Spleen (tissue), 11 donors: ENCODE measurements around the gene AGPAT4. TPM values are rescaled to one million over a fixed set of nuclear protein-coding genes. Genes with fewer than 3 reads are reported as not detected.

Source experiments
- DNase-seq: peaks from one replicate; pipeline ENCODE4 v3.0.0-alpha.2; 2020
- H3K27ac ChIP-seq, 8 donors: fragments of 200-600 bp; sonication (generic) in 7 of 8; 1 replicate in 4 of 8; 2 replicates in 4 of 8; pipeline versions ENCODE4 v1.5.0 to v1.8.0; 2016 to 2021; ENCODE audit warnings: inconsistent platforms in 4 of 8, mild to moderate bottlenecking in 4 of 8, moderate library complexity in 1 of 8
- H3K27me3 ChIP-seq, 7 donors: fragments of 200-600 bp; sonication (generic) in 6 of 7; replicated peaks in 1 of 7; 1 replicate in 4 of 7; 2 replicates in 3 of 7; pipeline versions ENCODE4 v1.5.0 to v1.8.0; 2016 to 2021; ENCODE audit warnings: inconsistent platforms in 3 of 7, mild to moderate bottlenecking in 1 of 7
- H3K36me3 ChIP-seq, 6 donors: fragments of 200-600 bp; sonication (generic) in 5 of 6; 1 replicate in 4 of 6; 2 replicates in 2 of 6; pipeline versions ENCODE4 v1.5.0 to v1.8.0; 2016 to 2021; ENCODE audit warnings: inconsistent platforms in 2 of 6
- H3K4me1 ChIP-seq, 6 donors: fragments of 200-600 bp; sonication (generic) in 5 of 6; 1 replicate in 3 of 6; 2 replicates in 3 of 6; pipeline versions ENCODE4 v1.5.0 to v1.8.0; 2016 to 2021; ENCODE audit warnings: inconsistent platforms in 3 of 6
- H3K4me3 ChIP-seq, 8 donors: fragments of 200-600 bp; sonication (generic) in 7 of 8; 1 replicate in 4 of 8; 2 replicates in 4 of 8; pipeline versions ENCODE4 v1.5.0 to v1.8.0; 2016 to 2021; ENCODE audit warnings: inconsistent platforms in 4 of 8, mild to moderate bottlenecking in 4 of 8, moderate library complexity in 2 of 8
- H3K9me3 ChIP-seq, 8 donors: fragments of 200-600 bp; sonication (generic) in 7 of 8; 1 replicate in 4 of 8; 2 replicates in 4 of 8; pipeline versions ENCODE4 v1.5.0 to v1.8.0; 2016 to 2021; ENCODE audit warnings: inconsistent platforms in 4 of 8
- POLR2A ChIP-seq, 3 donors: fragments of 450-650 bp; IDR thresholded peaks; one replicate each; pipeline ENCODE4 v1.5.1; 2017; ENCODE audit warnings: antibody characterized with exemption in 3 of 3, mild to moderate bottlenecking in 1 of 3
- POLR2AphosphoS5 ChIP-seq, 3 donors: sonication (generic); formaldehyde crosslinking; IDR thresholded peaks; one replicate each; pipeline ENCODE4 v1.5.1; 2017; ENCODE audit warnings: antibody characterized with exemption in 3 of 3
- WGBS, 5 donors: extraction: QIAGEN DNeasy Blood & Tissue Kit in 3 of 5; methylation state at CpG; one replicate each; pipeline versions ENCODE4 v1.1.5 to v1.1.7; 2013 to 2018; 5-methylcytosine and 5-hydroxymethylcytosine counted together
- intact Hi-C: fragments of 100-400 bp; cut with DNase I; formaldehyde crosslinking; loops from one replicate; pipeline ENCODE4 v1.15.0; 2023; ENCODE audit warnings: low total_unique reads
- polyA plus RNA-seq, 3 donors: library from polyadenylated mRNA; stranded (reverse); fragments of 200-250 nt; gene quantifications; one replicate each; pipeline ENCODE4 v1.2.1, GENCODE V29; 2013
- total RNA-seq, 7 donors: library from RNA; depleted of rRNA in 3 of 7; stranded (reverse); fragments of >200 nt in 3 of 7; fragmentation: NEBNext Ultra II Directional in 4 of 7; extraction: Animal tissue kit (Norgen Biotek cat#: 25700) in 4 of 7; gene quantifications; one replicate each; pipeline versions ENCODE4 v1.1.0 to v1.2.1, GENCODE V29; 2016 to 2021
- TF ChIP-seq, protein P1 (sequence below), 11 experiments: fragments of 200-600 bp in 7 of 11; fragments of 450-650 bp in 4 of 11; sonication (generic) in 4 of 11; IDR thresholded peaks in 8 of 11; conservative IDR thresholded peaks in 3 of 11; 1 replicate in 7 of 11; 2 replicates in 4 of 11; pipeline versions ENCODE4 v1.4.0 to v1.8.0; 2016 to 2021; ENCODE audit warnings: antibody characterized with exemption in 11 of 11, inconsistent platforms in 4 of 11, mild to moderate bottlenecking in 1 of 11
- donor health status: healthy with polysubstance abuse.
- donor health status: DM: no; HTN: no; CAD: no; lungs with moderate emphysema.
- donor health status: DM: no; HTN: no; CAD: no.
- donor health status: Bipolar disorder and iron deficiency.
- donor health status: healthy.
- donor health status: DM: no; HTN: no; CAD: no.
- donor health status: DM: yes; HTN: yes; CAD: no.

The AGPAT4 gene
- total and polyA plus RNA-seq, 10 donors, result 0.80 to 16.8 (median 8.4) TPM

- peaks cover 0 to 4% (median 0%) of the 10 kb centered on the region in 6 donors for H3K4me1 ChIP-seq
- no peak overlapping the region for H3K4me3 ChIP-seq
- TF ChIP-seq POLR2AphosphoS5 (IDR thresholded peaks at IDR 0.05) (no peak), POLR2A (IDR thresholded peaks at IDR 0.05) (no peak)
- TF ChIP-seq, protein P1, sequence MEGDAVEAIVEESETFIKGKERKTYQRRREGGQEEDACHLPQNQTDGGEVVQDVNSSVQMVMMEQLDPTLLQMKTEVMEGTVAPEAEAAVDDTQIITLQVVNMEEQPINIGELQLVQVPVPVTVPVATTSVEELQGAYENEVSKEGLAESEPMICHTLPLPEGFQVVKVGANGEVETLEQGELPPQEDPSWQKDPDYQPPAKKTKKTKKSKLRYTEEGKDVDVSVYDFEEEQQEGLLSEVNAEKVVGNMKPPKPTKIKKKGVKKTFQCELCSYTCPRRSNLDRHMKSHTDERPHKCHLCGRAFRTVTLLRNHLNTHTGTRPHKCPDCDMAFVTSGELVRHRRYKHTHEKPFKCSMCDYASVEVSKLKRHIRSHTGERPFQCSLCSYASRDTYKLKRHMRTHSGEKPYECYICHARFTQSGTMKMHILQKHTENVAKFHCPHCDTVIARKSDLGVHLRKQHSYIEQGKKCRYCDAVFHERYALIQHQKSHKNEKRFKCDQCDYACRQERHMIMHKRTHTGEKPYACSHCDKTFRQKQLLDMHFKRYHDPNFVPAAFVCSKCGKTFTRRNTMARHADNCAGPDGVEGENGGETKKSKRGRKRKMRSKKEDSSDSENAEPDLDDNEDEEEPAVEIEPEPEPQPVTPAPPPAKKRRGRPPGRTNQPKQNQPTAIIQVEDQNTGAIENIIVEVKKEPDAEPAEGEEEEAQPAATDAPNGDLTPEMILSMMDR (IDR thresholded peaks at IDR 0.05 in 8 of 11, conservative IDR thresholded peaks at IDR 0.05 in 3 of 11), result no peak
- no peak for DNase-seq
- no peak overlapping the region for H3K27ac ChIP-seq
- intact Hi-C loops, result loop anchor here (10.0 kb wide), 1 partner anchor 220 kb away; no protein-coding TSS in a partner anchor
- WGBS, 5 donors, result 93 to 95% (median 94%) methylated on average over 11 to 13 of the region's 13 CpGs
- H3K9me3 ChIP-seq, result peaks cover 0 to 16% (median 6%) of the 10 kb centered on the region in 8 donors
- no peaks in the 10 kb centered on the region for H3K27me3 ChIP-seq
- peaks cover 0 to 26% (median 0%) of the 10 kb centered on the region in 6 donors for H3K36me3 ChIP-seq
Observed at GRCh38 chr6:161154796-161155335, 119.0 kb downstream of the AGPAT4 start.

- peaks cover 0 to 4% (median 0%) of the 10 kb centered on the region in 6 donors for H3K4me1 ChIP-seq
- peaks cover 0 to 23% (median 2%) of the 10 kb centered on the region in 6 donors for H3K36me3 ChIP-seq
- peaks cover 0 to 16% (median 6%) of the 10 kb centered on the region in 8 donors for H3K9me3 ChIP-seq
- no peak for DNase-seq
- H3K27me3 ChIP-seq, result no peaks in the 10 kb centered on the region
- 81 to 100% (median 93%) methylated on average over 1 to 10 of the region's 10 CpGs for WGBS, 5 donors
- TF ChIP-seq POLR2AphosphoS5 (IDR thresholded peaks at IDR 0.05) (no peak), POLR2A (IDR thresholded peaks at IDR 0.05) (no peak)
- TF ChIP-seq, protein P1 (IDR thresholded peaks at IDR 0.05 in 8 of 11, conservative IDR thresholded peaks at IDR 0.05 in 3 of 11), result no peak
- H3K27ac ChIP-seq, result no peak overlapping the region
- no peak overlapping the region for H3K4me3 ChIP-seq
- intact Hi-C loops, result loop anchor here (10.0 kb wide), 1 partner anchor 221 kb away; no protein-coding TSS in a partner anchor
Observed at GRCh38 chr6:161153725-161154124, 120.1 kb downstream of the AGPAT4 start.

DNA sequence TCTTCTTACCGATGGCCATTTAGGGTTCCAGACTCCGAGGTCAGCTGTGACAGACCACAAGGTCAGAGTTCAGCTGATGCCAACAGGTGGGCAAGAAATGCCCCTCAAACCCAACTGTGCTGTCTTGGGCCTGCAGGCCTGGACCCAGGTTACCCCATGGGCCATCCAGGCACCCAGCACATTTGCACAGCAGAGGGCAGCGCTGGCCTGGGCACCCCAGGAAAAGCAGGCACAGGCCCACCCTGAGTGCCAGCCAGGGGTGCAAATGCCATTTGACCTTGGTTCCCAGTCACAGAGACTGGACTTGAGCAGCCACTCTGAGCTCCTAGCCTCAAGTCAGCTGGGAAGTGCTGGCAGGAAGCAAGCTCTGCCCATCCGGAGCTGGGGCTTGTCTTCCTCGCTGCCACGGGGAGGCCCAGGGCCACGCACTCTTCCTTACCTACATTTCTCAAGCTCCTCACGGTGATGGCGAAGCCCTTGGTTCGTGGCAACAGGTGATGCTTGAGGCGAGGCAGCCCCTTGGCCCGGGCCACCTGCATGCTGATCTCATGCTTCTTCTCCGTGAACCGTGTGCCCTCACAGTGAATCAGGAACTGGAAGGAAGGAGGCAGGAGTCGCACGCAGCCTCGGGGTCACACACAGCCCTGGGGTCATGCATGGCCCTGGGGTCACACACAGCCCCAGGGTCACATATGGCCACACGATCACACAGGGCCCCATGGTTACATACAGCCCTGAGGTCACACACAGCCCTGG is 120.8 kb downstream of the AGPAT4 start:
- peaks cover 0 to 16% (median 6%) of the 10 kb centered on the region in 8 donors for H3K9me3 ChIP-seq
- peaks cover 0 to 4% (median 0%) of the 10 kb centered on the region in 6 donors for H3K4me1 ChIP-seq
- no peak overlapping the region for H3K27ac ChIP-seq
- intact Hi-C loops, result loop anchor here (10.0 kb wide), 1 partner anchor 222 kb away; no protein-coding TSS in a partner anchor
- no peak overlapping the region for H3K4me3 ChIP-seq
- 84 to 89% (median 86%) methylated on average over 16 to 18 of the region's 18 CpGs for WGBS, 5 donors
- TF ChIP-seq POLR2AphosphoS5 (IDR thresholded peaks at IDR 0.05), result no peak
- TF ChIP-seq, protein P1 (IDR thresholded peaks at IDR 0.05 in 8 of 11, conservative IDR thresholded peaks at IDR 0.05 in 3 of 11), result peak in 7 of 11 experiments; percentile 29 to 55 (median 47)
- no peaks in the 10 kb centered on the region for H3K27me3 ChIP-seq
- H3K36me3 ChIP-seq, result peaks cover 0 to 26% (median 2%) of the 10 kb centered on the region in 6 donors
- DNase-seq, result no peak

DNA sequence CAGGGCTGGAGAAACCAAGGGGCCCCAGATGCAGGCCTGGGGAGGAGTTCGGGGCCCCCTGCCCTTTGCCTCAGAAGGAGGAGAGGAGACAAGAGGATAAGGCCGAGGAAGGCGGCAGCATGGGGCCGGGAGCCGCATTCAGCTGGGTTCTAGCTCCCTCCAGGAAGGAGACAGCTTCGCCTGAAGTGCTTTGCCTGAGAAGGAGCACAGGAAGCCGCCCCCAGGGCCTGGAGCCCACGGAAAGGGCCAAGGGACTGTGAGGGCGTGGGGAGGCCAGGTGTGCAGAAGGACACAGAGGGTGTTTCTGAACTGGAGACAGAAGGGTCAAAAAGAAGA is 121.4 kb downstream of the AGPAT4 start:
- H3K27me3 ChIP-seq, result no peaks in the 10 kb centered on the region
- peaks cover 0 to 4% (median 0%) of the 10 kb centered on the region in 6 donors for H3K4me1 ChIP-seq
- TF ChIP-seq POLR2A (IDR thresholded peaks at IDR 0.05) (no peak), POLR2AphosphoS5 (IDR thresholded peaks at IDR 0.05) (no peak)
- TF ChIP-seq, protein P1 (IDR thresholded peaks at IDR 0.05 in 8 of 11, conservative IDR thresholded peaks at IDR 0.05 in 3 of 11), result no peak
- H3K36me3 ChIP-seq, result peaks cover 0 to 27% (median 2%) of the 10 kb centered on the region in 6 donors
- no peak overlapping the region for H3K4me3 ChIP-seq
- no peak for DNase-seq
- intact Hi-C loops, result loop anchor here (10.0 kb wide), 1 partner anchor 222 kb away; no protein-coding TSS in a partner anchor
- 73 to 86% (median 83%) methylated on average over 9 of the region's 9 CpGs for WGBS, 5 donors
- no peak overlapping the region for H3K27ac ChIP-seq
- H3K9me3 ChIP-seq, result peaks cover 0 to 14% (median 6%) of the 10 kb centered on the region in 8 donors
